H9 (cell line): ENCODE data around the gene MYOM1. TPM values are rescaled to one million over a fixed set of nuclear protein-coding genes. Genes with fewer than 3 reads are reported as not detected.

Experiments
- DNase-seq: peaks from one replicate; pipeline ENCODE4 v3.0.0-alpha.2; 2017
- H2AFZ ChIP-seq: one replicate; pipeline ENCODE4 v1.6.1; 2013; ENCODE audit warnings: mild to moderate bottlenecking, low read length, control low read depth, moderate library complexity
- H2AK5ac ChIP-seq: 2 replicates; pipeline ENCODE4 v1.6.1; 2013; ENCODE audit warnings: low read length, control low read depth, mixed read lengths; ENCODE audit not compliant: insufficient read length
- H2BK120ac ChIP-seq: one replicate; pipeline ENCODE4 v1.6.1; 2013; ENCODE audit warnings: low read depth, mild to moderate bottlenecking, low read length, control low read depth, inconsistent platforms; ENCODE audit not compliant: poor library complexity, severe bottlenecking
- H2BK12ac ChIP-seq: 2 replicates; pipeline ENCODE4 v1.6.1; 2013; ENCODE audit warnings: low read length, control low read depth, mixed read lengths, low read depth; ENCODE audit not compliant: insufficient read length
- H2BK15ac ChIP-seq: 2 replicates; pipeline ENCODE4 v1.6.1; 2013; ENCODE audit warnings: low read depth, low read length, control low read depth
- H2BK20ac ChIP-seq: one replicate; pipeline ENCODE4 v1.6.1; 2013; ENCODE audit warnings: low read depth, mild to moderate bottlenecking, low read length, control low read depth, inconsistent platforms; ENCODE audit not compliant: poor library complexity, severe bottlenecking
- H2BK5ac ChIP-seq: 2 replicates; pipeline ENCODE4 v1.6.1; 2013; ENCODE audit warnings: low read length, control low read depth, mixed read lengths; ENCODE audit not compliant: insufficient read length
- H3K14ac ChIP-seq: 2 replicates; pipeline ENCODE4 v1.6.1; 2013; ENCODE audit warnings: low read length, control low read depth; ENCODE audit not compliant: insufficient read depth
- H3K18ac ChIP-seq: 2 replicates; pipeline ENCODE4 v1.6.1; 2013; ENCODE audit warnings: low read depth, mild to moderate bottlenecking, mixed read lengths, low read length, control low read depth; ENCODE audit not compliant: insufficient read length
- H3K23ac ChIP-seq: 2 replicates; pipeline ENCODE4 v1.6.1; 2013; ENCODE audit warnings: low read length, control low read depth, mixed read lengths, low read depth; ENCODE audit not compliant: insufficient read length
- H3K23me2 ChIP-seq: 2 replicates; pipeline ENCODE4 v1.6.1; 2013; ENCODE audit warnings: low read depth, mild to moderate bottlenecking, mixed read lengths, low read length, control low read depth; ENCODE audit not compliant: insufficient read length, poor library complexity, severe bottlenecking
- H3K27ac ChIP-seq: 2 replicates; pipeline ENCODE4 v1.5.1; 2013; ENCODE audit warnings: low read length, control low read depth, mixed read lengths, low read depth; ENCODE audit not compliant: insufficient read length
- H3K27me3 ChIP-seq: 2 replicates; pipeline ENCODE4 v1.6.1; 2013; ENCODE audit warnings: low read length, control low read depth, inconsistent platforms; ENCODE audit not compliant: insufficient read depth
- H3K4ac ChIP-seq: 2 replicates; pipeline ENCODE4 v1.6.1; 2013; ENCODE audit warnings: low read depth, mild to moderate bottlenecking, control low read depth, inconsistent platforms, low read length, moderate library complexity
- H3K4me1 ChIP-seq: 2 replicates; pipeline ENCODE4 v1.6.1; 2013; ENCODE audit warnings: low read length, control low read depth, inconsistent platforms; ENCODE audit not compliant: insufficient read depth
- H3K4me2 ChIP-seq: 2 replicates; pipeline ENCODE4 v1.6.1; 2013; ENCODE audit warnings: low read length, control low read depth, mixed read lengths; ENCODE audit not compliant: insufficient read length, insufficient read depth
- H3K56ac ChIP-seq: 2 replicates; pipeline ENCODE4 v1.6.1; 2013; ENCODE audit warnings: low read depth, mild to moderate bottlenecking, mixed read lengths, low read length, control low read depth; ENCODE audit not compliant: insufficient read length
- H3K79me1 ChIP-seq: 2 replicates; pipeline ENCODE4 v1.6.1; 2013; ENCODE audit warnings: low read depth, mild to moderate bottlenecking, moderate library complexity, low read length, control low read depth, inconsistent platforms; ENCODE audit not compliant: insufficient read depth, poor library complexity, severe bottlenecking
- H3K79me2 ChIP-seq: 2 replicates; pipeline ENCODE4 v1.6.1; 2013; ENCODE audit warnings: low read length, control low read depth, inconsistent platforms; ENCODE audit not compliant: insufficient read depth
- H3K9ac ChIP-seq: 2 replicates; pipeline ENCODE4 v1.6.1; 2013; ENCODE audit warnings: low read length, control low read depth, mixed read lengths; ENCODE audit not compliant: insufficient read length; ENCODE audit errors: extremely low read depth
- H3K9me3 ChIP-seq: one replicate; pipeline ENCODE4 v1.6.1; 2013; ENCODE audit warnings: low read depth, low read length, inconsistent platforms; ENCODE audit not compliant: control insufficient read depth
- H3T11ph ChIP-seq: one replicate; pipeline ENCODE4 v1.6.1; 2013; ENCODE audit warnings: mild to moderate bottlenecking, low read length, control low read depth, inconsistent platforms
- H4K20me1 ChIP-seq: one replicate; pipeline ENCODE4 v1.6.1; 2013; ENCODE audit not compliant: control insufficient read depth, insufficient read length, insufficient read depth
- H4K5ac ChIP-seq: 2 replicates; pipeline ENCODE4 v1.6.1; 2013; ENCODE audit warnings: low read depth, mild to moderate bottlenecking, mixed read lengths, low read length, control low read depth; ENCODE audit not compliant: insufficient read length
- H4K8ac ChIP-seq: replicated peaks from 2 replicates; pipeline ENCODE4 v1.6.1; 2013; ENCODE audit warnings: low read length, control low read depth, mixed read lengths, low read depth; ENCODE audit not compliant: insufficient read length
- H4K91ac ChIP-seq: 2 replicates; pipeline ENCODE4 v1.6.1; 2013; ENCODE audit warnings: low read depth, mild to moderate bottlenecking, moderate library complexity, mixed read lengths, low read length, control low read depth; ENCODE audit not compliant: insufficient read length
- H3K27ac Mint-ChIP-seq, 3 experiments: 2 replicates in 2 of 3; 3 replicates in 1 of 3; pipeline ENCODE4 v1.8.0; 2020 to 2021; ENCODE audit warnings: mixed read lengths in 3 of 3, mild to moderate bottlenecking in 1 of 3, moderate library complexity in 1 of 3
- H3K27me3 Mint-ChIP-seq: 2 replicates; pipeline ENCODE4 v1.8.0; 2021; ENCODE audit warnings: low read depth, mild to moderate bottlenecking, moderate library complexity, mixed read lengths
- H3K36me3 Mint-ChIP-seq, 3 experiments: 2 replicates in 2 of 3; 3 replicates in 1 of 3; pipeline ENCODE4 v1.8.0; 2020 to 2021; ENCODE audit warnings: low read depth in 3 of 3, mixed read lengths in 3 of 3; ENCODE audit not compliant: insufficient read depth in 1 of 3
- H3K4me1 Mint-ChIP-seq, 2 experiments: 2 replicates each; pipeline ENCODE4 v1.8.0; 2020; ENCODE audit warnings: mixed read lengths in 2 of 2
- H3K4me3 Mint-ChIP-seq, 2 experiments: 2 replicates in 1 of 2; 3 replicates in 1 of 2; pipeline ENCODE4 v1.8.0; 2020 to 2021; ENCODE audit warnings: mild to moderate bottlenecking in 2 of 2, mixed read lengths in 2 of 2, moderate library complexity in 1 of 2
- H3K9me3 Mint-ChIP-seq, 2 experiments: 2 replicates in 1 of 2; 3 replicates in 1 of 2; pipeline ENCODE4 v1.8.0; 2020; ENCODE audit warnings: mild to moderate bottlenecking in 2 of 2, mixed read lengths in 2 of 2, moderate library complexity in 1 of 2
- CTCF ChIP-seq: fragments of 200-600 bp; sonication (generic); conservative IDR thresholded peaks from 3 replicates; pipeline ENCODE4 v1.8.0; 2021; ENCODE audit warnings: antibody characterized with exemption, mild to moderate bottlenecking
- WGBS: extraction: QIAGEN DNeasy Blood & Tissue Kit; methylation state at CpG from one replicate; pipeline ENCODE4 v1.1.7; 2013; ENCODE audit warnings: missing lambda C conversion rate, low lambda C conversion rate, mixed read lengths; ENCODE audit not compliant: insufficient read length; ENCODE audit errors: extremely low coverage; 5-methylcytosine and 5-hydroxymethylcytosine counted together
- total RNA-seq: library from RNA; stranded (reverse); gene quantifications from 2 replicates; pipeline ENCODE4 v1.2.1, GENCODE V29; 2021

Gene MYOM1
- total RNA-seq, 1 experiment from 2014 or later: 0.17 TPM

- Histone ChIP-seq H4K91ac (no peak overlapping the region), H3K23me2 (no peaks in the 10 kb centered on the region), H2BK15ac (no peak overlapping the region), H3K4me2 (no peak overlapping the region), H2BK120ac (no peak overlapping the region), H3K18ac (no peak overlapping the region), H2AFZ (peak overlapping the region; percentile 18), H3K79me1 (no peaks in the 10 kb centered on the region), H3K9me3 (no peaks in the 10 kb centered on the region), H2BK5ac (no peak overlapping the region), H2AK5ac (no peak overlapping the region), H2BK12ac (no peak overlapping the region), H3K4me1 (no peaks in the 10 kb centered on the region), H4K20me1 (no peaks in the 10 kb centered on the region), H4K5ac (no peak overlapping the region), H3K14ac (no peak overlapping the region), H3K4ac (no peak overlapping the region), H4K8ac (no peak overlapping the region), H3K9ac (no peak overlapping the region), H3K27ac (no peak overlapping the region), H3T11ph (no peak overlapping the region), H2BK20ac (no peak overlapping the region), H3K56ac (no peak overlapping the region), H3K27me3 (no peaks in the 10 kb centered on the region), H3K79me2 (no peaks in the 10 kb centered on the region), H3K23ac (no peak overlapping the region)
- Mint-ChIP-seq H3K36me3 (no peaks in the 10 kb centered on the region), H3K4me1 (peaks cover 5 to 8% of the 10 kb centered on the region in 2 experiments), H3K4me3 (no peak overlapping the region), H3K27me3 (no peaks in the 10 kb centered on the region; the same call in 1 of the 2 replicates), H3K9me3 (no peaks in the 10 kb centered on the region), H3K27ac (peak overlapping the region in 1 of 3 experiments; percentile 1; a peak in 1 of 7 replicates)
- WGBS: no CpG with 5 or more reads among the region's 16 CpGs
- peak; percentile 84 for TF ChIP-seq CTCF
- DNase-seq: peak; percentile 76
Observed at GRCh38 chr18:3062798-3063680, 156.7 kb downstream of the MYOM1 start.
